OCI-LY7 (cell line): ENCODE data around the gene RHEX.
"Not testable (repeated sequence)": the region's sequence is repeated elsewhere in the genome, so short reads cannot be mapped to it uniquely, and the experiment has no call there.

Source experiments
- EZH2phosphoT487 ChIP-seq: fragments of 200-600 bp; sonication (generic); IDR thresholded peaks from 2 replicates; pipeline ENCODE4 v1.6.1; 2018; ENCODE audit warnings: low read depth, borderline replicate concordance, mild to moderate bottlenecking, mixed run types, antibody characterized with exemption, low read length, moderate library complexity, mixed read lengths
- TF ChIP-seq, protein P1 (sequence below): fragments of 200-600 bp; sonication (generic); conservative IDR thresholded peaks from 2 replicates; pipeline ENCODE4 v1.5.1; 2014; ENCODE audit warnings: mild to moderate bottlenecking, antibody characterized with exemption, low read length, moderate library complexity, mixed read lengths

- TF ChIP-seq, protein P1, sequence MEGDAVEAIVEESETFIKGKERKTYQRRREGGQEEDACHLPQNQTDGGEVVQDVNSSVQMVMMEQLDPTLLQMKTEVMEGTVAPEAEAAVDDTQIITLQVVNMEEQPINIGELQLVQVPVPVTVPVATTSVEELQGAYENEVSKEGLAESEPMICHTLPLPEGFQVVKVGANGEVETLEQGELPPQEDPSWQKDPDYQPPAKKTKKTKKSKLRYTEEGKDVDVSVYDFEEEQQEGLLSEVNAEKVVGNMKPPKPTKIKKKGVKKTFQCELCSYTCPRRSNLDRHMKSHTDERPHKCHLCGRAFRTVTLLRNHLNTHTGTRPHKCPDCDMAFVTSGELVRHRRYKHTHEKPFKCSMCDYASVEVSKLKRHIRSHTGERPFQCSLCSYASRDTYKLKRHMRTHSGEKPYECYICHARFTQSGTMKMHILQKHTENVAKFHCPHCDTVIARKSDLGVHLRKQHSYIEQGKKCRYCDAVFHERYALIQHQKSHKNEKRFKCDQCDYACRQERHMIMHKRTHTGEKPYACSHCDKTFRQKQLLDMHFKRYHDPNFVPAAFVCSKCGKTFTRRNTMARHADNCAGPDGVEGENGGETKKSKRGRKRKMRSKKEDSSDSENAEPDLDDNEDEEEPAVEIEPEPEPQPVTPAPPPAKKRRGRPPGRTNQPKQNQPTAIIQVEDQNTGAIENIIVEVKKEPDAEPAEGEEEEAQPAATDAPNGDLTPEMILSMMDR, result not testable (repeated sequence)
- TF ChIP-seq EZH2phosphoT487, result not testable (repeated sequence)
Measured at GRCh38 chr1:206064001-206064400, 11.0 kb downstream of the RHEX start.
